ENCODE results near the gene TACR2.

DNA sequence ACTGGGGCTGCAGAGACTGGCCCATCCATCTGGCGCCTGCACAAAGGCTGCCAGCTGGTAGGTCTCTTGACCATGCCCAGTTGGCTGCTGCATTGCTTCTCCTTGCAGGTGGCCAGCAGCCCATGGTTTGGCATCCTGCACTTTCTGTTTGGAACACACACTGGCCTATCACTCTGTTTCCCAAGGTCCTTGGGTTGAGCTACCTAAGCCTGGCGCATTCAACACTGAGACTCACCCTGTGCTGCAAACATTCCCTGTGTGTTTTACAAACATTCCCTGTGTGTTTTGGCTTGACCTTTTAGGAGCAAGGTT is 55.5 kb downstream of the TACR2 start:
- TF ChIP-seq, protein P1, sequence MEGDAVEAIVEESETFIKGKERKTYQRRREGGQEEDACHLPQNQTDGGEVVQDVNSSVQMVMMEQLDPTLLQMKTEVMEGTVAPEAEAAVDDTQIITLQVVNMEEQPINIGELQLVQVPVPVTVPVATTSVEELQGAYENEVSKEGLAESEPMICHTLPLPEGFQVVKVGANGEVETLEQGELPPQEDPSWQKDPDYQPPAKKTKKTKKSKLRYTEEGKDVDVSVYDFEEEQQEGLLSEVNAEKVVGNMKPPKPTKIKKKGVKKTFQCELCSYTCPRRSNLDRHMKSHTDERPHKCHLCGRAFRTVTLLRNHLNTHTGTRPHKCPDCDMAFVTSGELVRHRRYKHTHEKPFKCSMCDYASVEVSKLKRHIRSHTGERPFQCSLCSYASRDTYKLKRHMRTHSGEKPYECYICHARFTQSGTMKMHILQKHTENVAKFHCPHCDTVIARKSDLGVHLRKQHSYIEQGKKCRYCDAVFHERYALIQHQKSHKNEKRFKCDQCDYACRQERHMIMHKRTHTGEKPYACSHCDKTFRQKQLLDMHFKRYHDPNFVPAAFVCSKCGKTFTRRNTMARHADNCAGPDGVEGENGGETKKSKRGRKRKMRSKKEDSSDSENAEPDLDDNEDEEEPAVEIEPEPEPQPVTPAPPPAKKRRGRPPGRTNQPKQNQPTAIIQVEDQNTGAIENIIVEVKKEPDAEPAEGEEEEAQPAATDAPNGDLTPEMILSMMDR (conservative IDR thresholded peaks at IDR 0.05 in 1 of 2, IDR thresholded peaks at IDR 0.05 in 1 of 2; ENCODE audit: extremely low read depth in 1 of 2, insufficient read depth in 1 of 2, low read depth in 1 of 2, low read length in 2 of 2), result no peak
- no peak for TF ChIP-seq EZH2 (IDR thresholded peaks at IDR 0.05; ENCODE audit: borderline replicate concordance, low read length)

Measured in mammary epithelial cell (primary cell).